K562 (cell line): ENCODE measurements around the gene RNU6-7. TPM values are rescaled to one million over a fixed set of nuclear protein-coding genes. Genes with fewer than 3 reads are reported as not detected.

Experiments
- ATF3 ChIP-seq, 2 experiments: fragments of 450-650 bp in 1 of 2; sonication (generic) in 1 of 2; formaldehyde crosslinking in 1 of 2; IDR thresholded peaks in 1 of 2; conservative IDR thresholded peaks in 1 of 2; 2 replicates each; pipeline versions ENCODE4 v1.6.1 to v1.8.1; 2016 to 2023; ENCODE audit warnings: mild to moderate bottlenecking in 2 of 2, moderate library complexity in 2 of 2, inconsistent platforms in 1 of 2, missing genetic modification reagents in 1 of 2
- BRD9 ChIP-seq: fragments of 450-650 bp; IDR thresholded peaks from 2 replicates; pipeline ENCODE4 v1.6.1; 2018; ENCODE audit warnings: low read depth; ENCODE audit not compliant: partially characterized antibody
- CBFB ChIP-seq: sonication (generic); formaldehyde crosslinking; IDR thresholded peaks from 2 replicates; pipeline ENCODE4 v1.4.0; 2020; ENCODE audit warnings: mild to moderate bottlenecking, missing genetic modification reagents
- DDX20 ChIP-seq: fragments of 450-650 bp; IDR thresholded peaks from 2 replicates; pipeline ENCODE4 v1.6.1; 2016; ENCODE audit warnings: missing genetic modification characterization, low read depth, mild to moderate bottlenecking, missing compliant biosample characterization, moderate library complexity
- GTF2F1 ChIP-seq: IDR thresholded peaks from 2 replicates; pipeline ENCODE4 v1.6.1; 2011; ENCODE audit warnings: low read depth, low read length, improper control_type of control experiment
- KLF6 ChIP-seq: fragments of 250-450 bp; sonication (Bioruptor Pico); IDR thresholded peaks from 2 replicates; pipeline ENCODE4 v1.4.0; 2020; ENCODE audit warnings: mild to moderate bottlenecking, moderate library complexity, borderline replicate concordance
- MAFK ChIP-seq: IDR thresholded peaks from 2 replicates; pipeline ENCODE4 v1.6.1; 2011; ENCODE audit warnings: low read length, improper control_type of control experiment
- MLLT1 ChIP-seq, 2 experiments: fragments of 450-650 bp; IDR thresholded peaks; 2 replicates each; pipeline ENCODE4 v1.6.1; 2016
- MYNN ChIP-seq, 2 experiments: sonication (generic); formaldehyde crosslinking in 1 of 2; IDR thresholded peaks; 2 replicates each; pipeline versions ENCODE4 v1.5.0 to v1.6.1; 2016 to 2020; ENCODE audit warnings: antibody characterized with exemption in 1 of 2, missing genetic modification reagents in 1 of 2
- NBN ChIP-seq: fragments of 450-650 bp; IDR thresholded peaks from 2 replicates; pipeline ENCODE4 v1.6.1; 2016; ENCODE audit warnings: low read depth, mild to moderate bottlenecking
- NUFIP1 ChIP-seq: fragments of 450-650 bp; IDR thresholded peaks from 2 replicates; pipeline ENCODE4 v1.6.1; 2018; ENCODE audit not compliant: partially characterized antibody
- PRPF4 ChIP-seq: fragments of 200-400 bp; formaldehyde crosslinking; IDR thresholded peaks from one replicate; pipeline ENCODE4 v1.6.1; 2017; ENCODE audit warnings: low read length, low read depth, mild to moderate bottlenecking; ENCODE audit not compliant: insufficient read depth, poor library complexity, severe bottlenecking
- RUNX1 ChIP-seq: sonication (generic); IDR thresholded peaks from 2 replicates; pipeline ENCODE4 v1.6.1; 2016; ENCODE audit warnings: antibody characterized with exemption, low read depth
- SNRNP70 ChIP-seq: fragments of 200-400 bp; formaldehyde crosslinking; optimal IDR thresholded peaks from 2 replicates; pipeline ENCODE3; 2017; ENCODE audit warnings: low read depth, low read length
- SOX6 ChIP-seq: fragments of 450-650 bp; IDR thresholded peaks from 2 replicates; pipeline ENCODE4 v1.6.1; 2014; ENCODE audit warnings: mild to moderate bottlenecking
- TFAM ChIP-seq: fragments of 250-450 bp; sonication (Bioruptor Pico); conservative IDR thresholded peaks from 2 replicates; pipeline ENCODE4 v1.5.0; 2021; ENCODE audit warnings: mild to moderate bottlenecking, moderate library complexity
- ZBTB17 ChIP-seq: fragments of 450-650 bp; formaldehyde crosslinking; IDR thresholded peaks from 2 replicates; pipeline ENCODE4 v1.4.0; 2020; ENCODE audit warnings: mild to moderate bottlenecking
- ZBTB2 ChIP-seq: fragments of 450-650 bp; IDR thresholded peaks from 2 replicates; pipeline ENCODE4 v1.6.1; 2016; ENCODE audit warnings: antibody characterized with exemption
- ZEB2 ChIP-seq: fragments of 450-650 bp; IDR thresholded peaks from 2 replicates; pipeline ENCODE4 v1.6.1; 2016
- ZNF133 ChIP-seq: fragments of 250-450 bp; sonication (Bioruptor Pico); IDR thresholded peaks from 2 replicates; pipeline ENCODE4 v1.4.0; 2020; ENCODE audit warnings: mild to moderate bottlenecking
- ZNF277 ChIP-seq: fragments of 250-450 bp; sonication (Bioruptor Pico); IDR thresholded peaks from 2 replicates; pipeline ENCODE4 v1.8.0; 2022; ENCODE audit warnings: inconsistent platforms, mild to moderate bottlenecking, moderate library complexity, borderline replicate concordance
- ZNF3 ChIP-seq: fragments of 250-450 bp; sonication (Bioruptor Pico); IDR thresholded peaks from 2 replicates; pipeline ENCODE4 v1.5.0; 2021; ENCODE audit warnings: mild to moderate bottlenecking, moderate library complexity
- ZNF347 ChIP-seq: fragments of 450-650 bp; formaldehyde crosslinking; IDR thresholded peaks from 2 replicates; pipeline ENCODE4 v1.4.0; 2020; ENCODE audit warnings: low read depth, mild to moderate bottlenecking, moderate library complexity
- polyA plus RNA-seq, 8 experiments: library from polyadenylated mRNA; depleted of rRNA in 4 of 8; stranded (reverse) in 5 of 8; unstranded in 3 of 8; fragments of >200 nt; fragmentation: Nextera tagmentation in 2 of 8; fragmentation: Illumina TruSeq in 1 of 8; extraction: Ambion mirVana in 2 of 8; extraction: Trizol in 1 of 8; gene quantifications; 2 replicates each; pipeline versions ENCODE4 v1.2.1 to v1.2.3, GENCODE V29; 2011 to 2014; ENCODE audit warnings: inconsistent platforms in 1 of 8, missing spikeins in 1 of 8
- total RNA-seq, 7 experiments: library from RNA; depleted of rRNA in 6 of 7; stranded (reverse); fragments of >200 nt in 6 of 7; fragmentation: Illumina TruSeq in 2 of 7; extraction: Trizol in 2 of 7; gene quantifications; 2 replicates each; pipeline versions ENCODE4 v1.2.1 to v1.2.3, GENCODE V29; 2011 to 2021; ENCODE audit warnings: low replicate concordance in 1 of 7

Gene RNU6-7
- total and polyA plus RNA-seq, 9 of the 15 experiments (the other 6 are each of a cell fraction or from before 2014, with no cell fraction given): not detected

- no peak for TF ChIP-seq GTF2F1
- peak; percentile 83 for TF ChIP-seq ATF3 (IDR thresholded peaks at IDR 0.05)
- TF ChIP-seq ATF3 (CRISPR knock-in tag; conservative IDR thresholded peaks at IDR 0.05): no peak
- TF ChIP-seq DDX20 (tag): no peak
- no peak for TF ChIP-seq ZBTB2
- TF ChIP-seq PRPF4: no peak
- no peak for TF ChIP-seq SOX6
- no peak for TF ChIP-seq ZEB2
- no peak for TF ChIP-seq ZNF347 (CRISPR knock-in tag)
- no peak for TF ChIP-seq MAFK
- no peak for TF ChIP-seq SNRNP70
- TF ChIP-seq CBFB: no peak
- no peak for TF ChIP-seq ZNF277 (CRISPR knock-in tag)
- no peak for TF ChIP-seq RUNX1
- no peak for TF ChIP-seq BRD9
- TF ChIP-seq NUFIP1: no peak
- no peak for TF ChIP-seq KLF6 (CRISPR knock-in tag)
- no peak for TF ChIP-seq MYNN (IDR thresholded peaks at IDR 0.05)
- no peak for TF ChIP-seq MYNN (CRISPR knock-in tag; IDR thresholded peaks at IDR 0.05)
- no peak for TF ChIP-seq ZNF133 (CRISPR knock-in tag)
- TF ChIP-seq ZNF3 (CRISPR knock-in tag): no peak
- no peak for TF ChIP-seq ZBTB17
- no peak for TF ChIP-seq NBN
- TF ChIP-seq TFAM: no peak
- no peak for TF ChIP-seq MLLT1 (IDR thresholded peaks at IDR 0.05)
Measured at GRCh38 chr14:32224737-32225377, 23.0 kb downstream of the RNU6-7 start (continued).
